HCT116 (cell line): ENCODE data around the gene NAMPT. TPM values are rescaled to one million over a fixed set of nuclear protein-coding genes. Genes with fewer than 3 reads are reported as not detected.

Experiments used
- ATAC-seq: fragments of 200-7000 bp; cut with Tn5 transposase; 2 replicates; pipeline ENCODE4 v1.9.1; 2020; ENCODE audit warnings: mild to moderate bottlenecking, moderate library complexity
- BruUV-seq: library from RNA; stranded (reverse); fragments of 400-500 nt; replicated peaks from 2 replicates; lab custom pipeline; 2021; lab: Mats Ljungman, UMichigan
- CTCF ChIA-PET: fragments of 300-600 bp; sonication (Branson Sonifier 250); formaldehyde crosslinking; loops from one replicate; lab custom pipeline; 2021; ENCODE audit warnings: antibody characterized with exemption; lab: Charles Lee
- POLR2A ChIA-PET: fragments of 300-600, 350-600 bp; sonication (Branson Sonifier 250); formaldehyde crosslinking; loops from one replicate; lab custom pipeline; 2021; ENCODE audit warnings: antibody characterized with exemption; lab: Charles Lee
- RAD21 ChIA-PET, 2 experiments: fragments of 300-600 bp; sonication (Branson Sonifier 250); formaldehyde crosslinking; loops; one replicate each; lab custom pipeline; 2023; ENCODE audit warnings: low total read pairs in 2 of 2; ENCODE audit not compliant: uncharacterized antibody in 2 of 2, unreplicated experiment in 2 of 2, low non-redundant PET in 1 of 2; lab: Charles Lee
- DNase-seq: peaks from one replicate; pipeline ENCODE4 v3.0.0-alpha.2; 2010; ENCODE audit warnings: low read depth, low spot score
- H2AFZ ChIP-seq: fragments of 200-600 bp; shearing (Covaris generic), sonication (generic); 2 replicates; pipeline ENCODE4 v1.6.1; 2017; ENCODE audit warnings: low read depth, mixed run types, mixed read lengths, antibody characterized with exemption, low read length; ENCODE audit not compliant: poor library complexity, severe bottlenecking
- H3K27ac ChIP-seq: 2 replicates; pipeline ENCODE4 v1.5.1; 2012; ENCODE audit warnings: low read depth, low read length
- H3K27me3 ChIP-seq: fragments of 200-600 bp; sonication (generic); 2 replicates; pipeline ENCODE4 v1.6.1; 2016; ENCODE audit warnings: mixed run types, low read length, mixed read lengths; ENCODE audit not compliant: insufficient read depth
- H3K36me3 ChIP-seq, 2 experiments: fragments of 200-500 bp in 1 of 2; fragments of 200-600 bp in 1 of 2; sonication (Bioruptor generic) in 1 of 2; sonication (generic) in 1 of 2; 2 replicates each; pipeline versions ENCODE4 v1.5.1 to v1.6.1; 2014 to 2016; ENCODE audit warnings: low read length in 2 of 2, inconsistent platforms in 1 of 2, mixed read lengths in 1 of 2, mixed run types in 1 of 2; ENCODE audit not compliant: insufficient read depth in 2 of 2, control insufficient read depth in 1 of 2
- H3K4me1 ChIP-seq, 2 experiments: fragments of 200-600 bp in 1 of 2; sonication (generic) in 1 of 2; 2 replicates each; pipeline versions ENCODE4 v1.5.1 to v1.6.1; 2012 to 2017; ENCODE audit warnings: low read length in 2 of 2, inconsistent platforms in 1 of 2, mild to moderate bottlenecking in 1 of 2, mixed read lengths in 1 of 2, mixed run types in 1 of 2, moderate library complexity in 1 of 2; ENCODE audit not compliant: insufficient read depth in 2 of 2, control insufficient read depth in 1 of 2
- H3K4me2 ChIP-seq: fragments of 200-600 bp; sonication (generic); 2 replicates; pipeline ENCODE4 v1.6.1; 2017; ENCODE audit warnings: mixed run types, low read length, mixed read lengths
- H3K4me3 ChIP-seq, 2 experiments: fragments of 200-600 bp in 1 of 2; sonication (generic) in 1 of 2; replicated peaks in 1 of 2; 2 replicates each; pipeline ENCODE4 v1.5.1; 2011 to 2016; ENCODE audit warnings: low read length in 2 of 2, control low read depth in 1 of 2, low read depth in 1 of 2, mild to moderate bottlenecking in 1 of 2, mixed read lengths in 1 of 2, mixed run types in 1 of 2
- H3K79me2 ChIP-seq: fragments of 200-600 bp; sonication (generic); 2 replicates; pipeline ENCODE4 v1.6.1; 2017; ENCODE audit warnings: mild to moderate bottlenecking, mixed run types, low read length, moderate library complexity, mixed read lengths; ENCODE audit not compliant: insufficient read depth
- H3K9ac ChIP-seq: fragments of 200-600 bp; sonication (generic); 2 replicates; pipeline ENCODE4 v1.6.1; 2016; ENCODE audit warnings: low read length, mixed read lengths
- H3K9me2 ChIP-seq: fragments of 200-600 bp; sonication (generic), shearing (Covaris generic); 2 replicates; pipeline ENCODE4 v1.6.1; 2017; ENCODE audit warnings: mixed run types, mild to moderate bottlenecking, moderate library complexity; ENCODE audit not compliant: insufficient read depth
- H3K9me3 ChIP-seq, 2 experiments: fragments of 200-500 bp in 1 of 2; fragments of 200-600 bp in 1 of 2; sonication (Bioruptor generic) in 1 of 2; sonication (generic) in 1 of 2; 2 replicates each; pipeline ENCODE4 v1.6.1; 2014 to 2017; ENCODE audit warnings: low read length in 2 of 2, mixed read lengths in 2 of 2, inconsistent platforms in 1 of 2, low read depth in 1 of 2, mild to moderate bottlenecking in 1 of 2, mixed run types in 1 of 2, moderate library complexity in 1 of 2; ENCODE audit not compliant: control insufficient read depth in 1 of 2, insufficient read depth in 1 of 2
- H4K20me1 ChIP-seq: fragments of 200-600 bp; sonication (generic), shearing (Covaris generic); 2 replicates; pipeline ENCODE4 v1.6.1; 2017; ENCODE audit warnings: mixed run types, mild to moderate bottlenecking, moderate library complexity; ENCODE audit not compliant: insufficient read depth
- CEBPB ChIP-seq: IDR thresholded peaks from 2 replicates; pipeline ENCODE4 v1.6.1; 2012; ENCODE audit warnings: low read depth
- EGR1 ChIP-seq: IDR thresholded peaks from 2 replicates; pipeline ENCODE4 v1.6.1; 2012; ENCODE audit warnings: low read depth
- EZH2 ChIP-seq: fragments of 200-600 bp; sonication (generic); IDR thresholded peaks from 2 replicates; pipeline ENCODE4 v1.6.1; 2017; ENCODE audit warnings: antibody characterized with exemption, mixed run types
- JUND ChIP-seq: IDR thresholded peaks from 2 replicates; pipeline ENCODE4 v1.6.1; 2012
- MAX ChIP-seq: IDR thresholded peaks from 2 replicates; pipeline ENCODE4 v1.6.1; 2012
- POLR2A ChIP-seq: IDR thresholded peaks from 2 replicates; pipeline ENCODE4 v1.7.0; 2011; ENCODE audit warnings: borderline replicate concordance; ENCODE audit not compliant: insufficient read depth, insufficient read length; ENCODE audit errors: extremely low read depth
- REST ChIP-seq: IDR thresholded peaks from 2 replicates; pipeline ENCODE4 v1.6.1; 2012; ENCODE audit warnings: low read depth
- SP1 ChIP-seq: IDR thresholded peaks from 2 replicates; pipeline ENCODE4 v1.6.1; 2012; ENCODE audit warnings: low read depth
- SRF ChIP-seq: IDR thresholded peaks from 2 replicates; pipeline ENCODE4 v1.6.1; 2012; ENCODE audit warnings: low read depth
- TCF7L2 ChIP-seq: IDR thresholded peaks from 2 replicates; pipeline ENCODE4 v1.7.0; 2011; ENCODE audit warnings: borderline replicate concordance, inconsistent platforms; ENCODE audit not compliant: insufficient read depth, insufficient read length; ENCODE audit errors: extremely low read depth
- YY1 ChIP-seq: IDR thresholded peaks from 2 replicates; pipeline ENCODE4 v1.6.1; 2011; ENCODE audit warnings: low read length, low read depth, moderate library complexity, mild to moderate bottlenecking; ENCODE audit not compliant: insufficient replicate concordance; ENCODE audit errors: extremely low read depth
- ZBTB33 ChIP-seq: IDR thresholded peaks from 2 replicates; pipeline ENCODE4 v1.6.1; 2011; ENCODE audit warnings: mild to moderate bottlenecking, low read length, moderate library complexity; ENCODE audit not compliant: insufficient replicate concordance; ENCODE audit errors: extremely low read depth
- ZNF274 ChIP-seq: fragments of 200-500 bp; sonication (Bioruptor generic); IDR thresholded peaks from 2 replicates; pipeline ENCODE4 v1.6.1; 2014; ENCODE audit warnings: mild to moderate bottlenecking, low read depth, low read length, inconsistent platforms
- intact Hi-C: fragments of 100-400 bp; cut with micrococcal nuclease; formaldehyde crosslinking; loops from 2 replicates; pipeline ENCODE4 v1.10.0; 2022
- total RNA-seq: library from RNA; stranded (reverse); gene quantifications from one replicate; pipeline ENCODE4 v1.2.1, GENCODE V29; 2021; ENCODE audit not compliant: unreplicated experiment

NAMPT gene
- total RNA-seq, 1 experiment from 2014 or later = 113 TPM

- no peaks in the 10 kb centered on the region for H3K9me2 ChIP-seq
- no peak overlapping the region for H3K9ac ChIP-seq
- DNase-seq = no peak
- no peaks in the 10 kb centered on the region for H3K27me3 ChIP-seq
- ChIA-PET CTCF (no interaction called here), RAD21 (no interaction called here), POLR2A (no interaction called here)
- no peak for TF ChIP-seq SRF
- no peak for TF ChIP-seq SP1
- no peak for TF ChIP-seq CEBPB
- no peak for TF ChIP-seq EGR1
- TF ChIP-seq YY1 = no peak
- no peak for TF ChIP-seq JUND
- no peak for TF ChIP-seq POLR2A
- TF ChIP-seq ZBTB33 = no peak
- TF ChIP-seq EZH2 = no peak
- TF ChIP-seq ZNF274 = no peak
- no peak for TF ChIP-seq MAX
- TF ChIP-seq REST = no peak
- no peak for TF ChIP-seq TCF7L2
- H3K4me1 ChIP-seq = no peaks in the 10 kb centered on the region
- H3K9me3 ChIP-seq = no peaks in the 10 kb centered on the region
- H3K4me3 ChIP-seq = no peak overlapping the region
- ATAC-seq = no peak
- intact Hi-C loops = no loop called here
- H2AFZ ChIP-seq = no peak overlapping the region
- no peaks in the 10 kb centered on the region for H4K20me1 ChIP-seq
- no TSS peak for BruUV-seq
- H3K79me2 ChIP-seq = no peaks in the 10 kb centered on the region
- H3K4me2 ChIP-seq = no peak overlapping the region
- no peaks in the 10 kb centered on the region for H3K36me3 ChIP-seq
- no peak overlapping the region for H3K27ac ChIP-seq
Observed at GRCh38 chr7:106238830-106239229, 46.0 kb downstream of the NAMPT start.
